ENCODE results near the gene ULK4. TPM values are rescaled to one million over a fixed set of nuclear protein-coding genes. Genes with fewer than 3 reads are reported as not detected.

Gene ULK4
- total RNA-seq, 1 experiment from 2014 or later: 14.3 TPM

- Histone ChIP-seq H3K4me3 (ENCODE audit: low read depth in 2 of 2, low read length in 2 of 2) (no peak overlapping the region), H3K27me3 (ENCODE audit: control insufficient read depth, insufficient read depth, low read length) (no peaks in the 10 kb centered on the region), H3K9me3 (ENCODE audit: control insufficient read depth, insufficient read depth, low read depth, low read length) (no peaks in the 10 kb centered on the region), H3K4me1 (ENCODE audit: control insufficient read depth, insufficient read depth, low read length) (no peaks in the 10 kb centered on the region), H3K36me3 (ENCODE audit: control insufficient read depth, insufficient read depth, low read length) (no peaks in the 10 kb centered on the region), H3K27ac (ENCODE audit: low read length) (no peak overlapping the region)
- CTCF ChIA-PET: no interaction called here
- no peak for TF ChIP-seq CTCF (IDR thresholded peaks at IDR 0.05)
- no peak for TF ChIP-seq REST (IDR thresholded peaks at IDR 0.05; ENCODE audit: insufficient read depth in 1 of 2, low read depth in 2 of 2, low read length in 1 of 2)
- no peak for TF ChIP-seq SIN3A (IDR thresholded peaks at IDR 0.05; ENCODE audit: borderline replicate concordance, insufficient read depth, low read depth, low read length)
- no peak for TF ChIP-seq TCF7L2 (IDR thresholded peaks at IDR 0.05; ENCODE audit: low read depth, low read length)
- TF ChIP-seq POLR2AphosphoS5 (IDR thresholded peaks at IDR 0.05; ENCODE audit: low read depth, low read length): no peak
- POLR2A ChIA-PET: no interaction called here
- ATAC-seq: no peak
- no TSS peak for BruUV-seq (replicated peaks)
- in situ Hi-C loops (cut with HindIII; ENCODE audit: low pct_unique_long_range_greater_than_20kb, low sequenced_read_pairs) (no loop called here), intact Hi-C loops (cut with micrococcal nuclease; ENCODE audit: unreplicated experiment) (no loop called here)
- no peak for DNase-seq (ENCODE audit: low read depth, low spot score)
Observed at GRCh38 chr3:41525303-41526064, 436.4 kb downstream of the ULK4 start.

- CTCF ChIA-PET: no interaction called here
- intact Hi-C loops (cut with micrococcal nuclease; ENCODE audit: unreplicated experiment): no loop called here
- no peak overlapping the region for H3K27ac ChIP-seq (ENCODE audit: low read length)
- DNase-seq (ENCODE audit: low read depth, low spot score): no peak
- no peaks in the 10 kb centered on the region for H3K27me3 ChIP-seq (ENCODE audit: control insufficient read depth, insufficient read depth, low read length)
- no TSS peak for BruUV-seq (replicated peaks)
- no peak for ATAC-seq
- no peaks in the 10 kb centered on the region for H3K4me1 ChIP-seq (ENCODE audit: control insufficient read depth, insufficient read depth, low read length)
- in situ Hi-C loops (cut with HindIII; ENCODE audit: low pct_unique_long_range_greater_than_20kb, low sequenced_read_pairs): no loop called here
- no peak overlapping the region for H3K4me3 ChIP-seq (ENCODE audit: low read depth in 2 of 2, low read length in 2 of 2)
- POLR2A ChIA-PET: no interaction called here
- no peaks in the 10 kb centered on the region for H3K9me3 ChIP-seq (ENCODE audit: control insufficient read depth, insufficient read depth, low read depth, low read length)
- TF ChIP-seq POLR2AphosphoS5 (IDR thresholded peaks at IDR 0.05; ENCODE audit: low read depth, low read length) (no peak), REST (IDR thresholded peaks at IDR 0.05; ENCODE audit: insufficient read depth in 1 of 2, low read depth in 2 of 2, low read length in 1 of 2) (no peak), SIN3A (IDR thresholded peaks at IDR 0.05; ENCODE audit: borderline replicate concordance, insufficient read depth, low read depth, low read length) (no peak), TCF7L2 (IDR thresholded peaks at IDR 0.05; ENCODE audit: low read depth, low read length) (no peak), CTCF (IDR thresholded peaks at IDR 0.05) (no peak)
- H3K36me3 ChIP-seq (ENCODE audit: control insufficient read depth, insufficient read depth, low read length): no peaks in the 10 kb centered on the region
Observed at GRCh38 chr3:41523897-41524296, 438.0 kb downstream of the ULK4 start.
